ENCODE results near the gene KCTD6.

DNA sequence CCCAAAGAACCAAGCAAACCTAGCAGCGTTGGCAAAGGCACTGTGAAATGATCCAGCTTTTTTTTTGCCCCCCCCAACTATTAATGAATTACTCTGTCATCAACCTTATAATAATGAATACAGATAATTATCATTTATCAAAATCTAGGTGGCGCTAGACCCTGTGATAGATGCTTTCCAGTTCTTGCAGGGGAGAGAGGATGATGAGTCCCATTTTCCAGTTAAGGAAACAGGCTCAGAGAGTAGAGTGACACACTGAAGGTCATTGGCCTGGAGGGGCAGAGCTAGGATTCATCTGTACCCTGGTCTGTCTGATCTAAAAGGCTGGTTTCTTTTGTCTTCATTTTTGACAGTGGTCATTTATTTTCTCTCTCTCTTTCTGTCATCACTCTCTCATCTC is 40.1 kb downstream of the KCTD6 start:
- TF ChIP-seq, protein P1, sequence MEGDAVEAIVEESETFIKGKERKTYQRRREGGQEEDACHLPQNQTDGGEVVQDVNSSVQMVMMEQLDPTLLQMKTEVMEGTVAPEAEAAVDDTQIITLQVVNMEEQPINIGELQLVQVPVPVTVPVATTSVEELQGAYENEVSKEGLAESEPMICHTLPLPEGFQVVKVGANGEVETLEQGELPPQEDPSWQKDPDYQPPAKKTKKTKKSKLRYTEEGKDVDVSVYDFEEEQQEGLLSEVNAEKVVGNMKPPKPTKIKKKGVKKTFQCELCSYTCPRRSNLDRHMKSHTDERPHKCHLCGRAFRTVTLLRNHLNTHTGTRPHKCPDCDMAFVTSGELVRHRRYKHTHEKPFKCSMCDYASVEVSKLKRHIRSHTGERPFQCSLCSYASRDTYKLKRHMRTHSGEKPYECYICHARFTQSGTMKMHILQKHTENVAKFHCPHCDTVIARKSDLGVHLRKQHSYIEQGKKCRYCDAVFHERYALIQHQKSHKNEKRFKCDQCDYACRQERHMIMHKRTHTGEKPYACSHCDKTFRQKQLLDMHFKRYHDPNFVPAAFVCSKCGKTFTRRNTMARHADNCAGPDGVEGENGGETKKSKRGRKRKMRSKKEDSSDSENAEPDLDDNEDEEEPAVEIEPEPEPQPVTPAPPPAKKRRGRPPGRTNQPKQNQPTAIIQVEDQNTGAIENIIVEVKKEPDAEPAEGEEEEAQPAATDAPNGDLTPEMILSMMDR (IDR thresholded peaks at IDR 0.05 in 8 of 11, conservative IDR thresholded peaks at IDR 0.05 in 3 of 11): no peak
- TF ChIP-seq POLR2A (IDR thresholded peaks at IDR 0.05) (no peak), POLR2AphosphoS5 (IDR thresholded peaks at IDR 0.05) (no peak)
